SK-N-SH treated with all-trans-retinoic acid at 6 μM for 48 hours (cell line): Measurements from ENCODE around the gene TRAP1.

Experiments used
- ATAC-seq: fragments of 200-7000 bp; cut with Tn5 transposase; 3 replicates; pipeline ENCODE4 v1.9.1; 2020; ENCODE audit warnings: mild to moderate bottlenecking, moderate library complexity
- ARNTL ChIP-seq: fragments of 450-650 bp; formaldehyde crosslinking; IDR thresholded peaks from 2 replicates; pipeline ENCODE4 v1.5.0; 2020; ENCODE audit warnings: low read depth, mild to moderate bottlenecking, moderate library complexity, borderline replicate concordance
- CREB5 ChIP-seq: fragments of 250-450 bp; sonication (Bioruptor Pico); IDR thresholded peaks from 2 replicates; pipeline ENCODE4 v1.5.1; 2020; ENCODE audit warnings: low read depth, mild to moderate bottlenecking, moderate library complexity
- CSDC2 ChIP-seq: fragments of 250-450 bp; sonication (Bioruptor Pico); IDR thresholded peaks from 2 replicates; pipeline ENCODE4 v1.5.0; 2020; ENCODE audit warnings: mild to moderate bottlenecking, moderate library complexity
- CSRNP3 ChIP-seq: fragments of 250-450 bp; sonication (Bioruptor Pico); IDR thresholded peaks from 2 replicates; pipeline ENCODE4 v1.5.1; 2021; ENCODE audit warnings: mild to moderate bottlenecking, moderate library complexity
- ESRRG ChIP-seq: fragments of 250-450 bp; sonication (Bioruptor Pico); IDR thresholded peaks from 2 replicates; pipeline ENCODE4 v1.6.1; 2021; ENCODE audit warnings: mild to moderate bottlenecking
- GLIS3 ChIP-seq: fragments of 250-450 bp; sonication (Bioruptor Pico); IDR thresholded peaks from 2 replicates; pipeline ENCODE4 v1.5.0; 2020; ENCODE audit warnings: mild to moderate bottlenecking, moderate library complexity
- ISL1 ChIP-seq: fragments of 250-450 bp; sonication (Bioruptor Pico); IDR thresholded peaks from 2 replicates; pipeline ENCODE4 v2.1.2; 2022; ENCODE audit warnings: mild to moderate bottlenecking, moderate library complexity
- OSR1 ChIP-seq: fragments of 250-450 bp; sonication (Bioruptor Pico); IDR thresholded peaks from 2 replicates; pipeline ENCODE4 v1.8.0; 2022; ENCODE audit warnings: moderate library complexity, mild to moderate bottlenecking, inconsistent platforms
- PATZ1 ChIP-seq: fragments of 250-450 bp; sonication (Bioruptor Pico); IDR thresholded peaks from 2 replicates; pipeline ENCODE4 v1.8.0; 2020; ENCODE audit warnings: mild to moderate bottlenecking, moderate library complexity, borderline replicate concordance
- POU6F1 ChIP-seq: fragments of 250-450 bp; sonication (Bioruptor Pico); IDR thresholded peaks from 2 replicates; pipeline ENCODE4 v1.8.0; 2021; ENCODE audit warnings: low read depth, mild to moderate bottlenecking, moderate library complexity, borderline replicate concordance
- PPARA ChIP-seq: fragments of 250-450 bp; sonication (Bioruptor Pico); IDR thresholded peaks from 2 replicates; pipeline ENCODE4 v1.5.0; 2020; ENCODE audit warnings: mild to moderate bottlenecking, borderline replicate concordance
- RARB ChIP-seq: fragments of 250-450 bp; sonication (Bioruptor Pico); IDR thresholded peaks from 2 replicates; pipeline ENCODE4 v1.8.0; 2021; ENCODE audit warnings: mild to moderate bottlenecking, moderate library complexity
- SNAI2 ChIP-seq: fragments of 250-450 bp; sonication (Bioruptor Pico); IDR thresholded peaks from 2 replicates; pipeline ENCODE4 v1.5.0; 2020; ENCODE audit warnings: mild to moderate bottlenecking, moderate library complexity
- TCF4 ChIP-seq: fragments of 250-450 bp; sonication (Bioruptor Pico); IDR thresholded peaks from 2 replicates; pipeline ENCODE4 v1.8.0; 2021; ENCODE audit warnings: mild to moderate bottlenecking, moderate library complexity, borderline replicate concordance
- TOX ChIP-seq: fragments of 250-450 bp; sonication (Bioruptor Pico); IDR thresholded peaks from 2 replicates; pipeline ENCODE4 v1.8.0; 2021; ENCODE audit warnings: mild to moderate bottlenecking, moderate library complexity, borderline replicate concordance
- TSHZ2 ChIP-seq: fragments of 250-450 bp; sonication (Bioruptor Pico); IDR thresholded peaks from 2 replicates; pipeline ENCODE4 v1.5.0; 2020; ENCODE audit warnings: mild to moderate bottlenecking, moderate library complexity
- ZC3H10 ChIP-seq: fragments of 250-450 bp; sonication (Bioruptor Pico); IDR thresholded peaks from 2 replicates; pipeline ENCODE4 v1.5.1; 2021; ENCODE audit warnings: mild to moderate bottlenecking, moderate library complexity
- ZFP3 ChIP-seq: fragments of 250-450 bp; sonication (Bioruptor Pico); IDR thresholded peaks from 2 replicates; pipeline ENCODE4 v1.5.0; 2020; ENCODE audit warnings: mild to moderate bottlenecking, moderate library complexity
- ZFP30 ChIP-seq: fragments of 450-650 bp; formaldehyde crosslinking; IDR thresholded peaks from 2 replicates; pipeline ENCODE4 v1.5.0; 2022; ENCODE audit warnings: mild to moderate bottlenecking, moderate library complexity
- ZNF565 ChIP-seq: fragments of 450-650 bp; formaldehyde crosslinking; conservative IDR thresholded peaks from 2 replicates; pipeline ENCODE4 v1.5.0; 2020; ENCODE audit warnings: low read depth, mild to moderate bottlenecking, moderate library complexity
- ZNF70 ChIP-seq: fragments of 450-650 bp; formaldehyde crosslinking; IDR thresholded peaks from 2 replicates; pipeline ENCODE4 v1.5.0; 2020; ENCODE audit warnings: mild to moderate bottlenecking, moderate library complexity
- ZNF8 ChIP-seq: fragments of 450-650 bp; formaldehyde crosslinking; IDR thresholded peaks from 2 replicates; pipeline ENCODE4 v1.5.0; 2020; ENCODE audit warnings: mild to moderate bottlenecking, moderate library complexity

Gene TRAP1

GRCh38 chr16:3701531-3701930 is 15.8 kb downstream of the TRAP1 start (continued):
- TF ChIP-seq CREB5 (CRISPR knock-in tag) (no peak), TOX (CRISPR knock-in tag) (no peak), TCF4 (CRISPR knock-in tag) (no peak)
- TF ChIP-seq, all 23 proteins: peak for 0

GRCh38 chr16:3698941-3699340 is 18.4 kb downstream of the TRAP1 start:
- TF ChIP-seq ZFP30 (CRISPR knock-in tag) (no peak), PATZ1 (CRISPR knock-in tag) (no peak), GLIS3 (CRISPR knock-in tag) (no peak), ARNTL (CRISPR knock-in tag) (no peak), SNAI2 (CRISPR knock-in tag) (no peak), CREB5 (CRISPR knock-in tag) (no peak), ESRRG (no peak), ZNF565 (CRISPR knock-in tag) (no peak), ISL1 (CRISPR knock-in tag) (no peak), ZFP3 (CRISPR knock-in tag) (no peak), TOX (CRISPR knock-in tag) (no peak), PPARA (CRISPR knock-in tag) (no peak), CSDC2 (CRISPR knock-in tag) (no peak), ZNF8 (no peak), ZNF70 (no peak), POU6F1 (CRISPR knock-in tag) (no peak), TCF4 (CRISPR knock-in tag) (no peak)
- ATAC-seq = no peak

GRCh38 chr16:3696425-3697218 is 20.7 kb downstream of the TRAP1 start:
- TF ChIP-seq ZNF565 (CRISPR knock-in tag) (no peak), ISL1 (CRISPR knock-in tag) (peak; percentile 15; the same call in 1 of the 2 replicates)
- peak; percentile 97 for ATAC-seq

GRCh38 chr16:3695610-3696369 is 21.5 kb downstream of the TRAP1 start:
- ATAC-seq = no peak
- TF ChIP-seq TSHZ2 = no peak
- no peak for TF ChIP-seq ESRRG
- no peak for TF ChIP-seq POU6F1 (CRISPR knock-in tag)
- TF ChIP-seq OSR1 = no peak
- no peak for TF ChIP-seq TOX (CRISPR knock-in tag)
- no peak for TF ChIP-seq SNAI2 (CRISPR knock-in tag)
- no peak for TF ChIP-seq CSRNP3
- no peak for TF ChIP-seq ZFP3 (CRISPR knock-in tag)
- TF ChIP-seq PPARA (CRISPR knock-in tag) = no peak
- no peak for TF ChIP-seq RARB (CRISPR knock-in tag)
- no peak for TF ChIP-seq ZNF70
- TF ChIP-seq ZC3H10 (CRISPR knock-in tag) = no peak
